OCI-LY7 (cell line): Measurements from ENCODE around the gene AKT2.

Source experiments
- EZH2phosphoT487 ChIP-seq: fragments of 200-600 bp; sonication (generic); IDR thresholded peaks from 2 replicates; pipeline ENCODE4 v1.6.1; 2018; ENCODE audit warnings: low read depth, borderline replicate concordance, mild to moderate bottlenecking, mixed run types, antibody characterized with exemption, low read length, moderate library complexity, mixed read lengths
- TF ChIP-seq, protein P1 (sequence below): fragments of 200-600 bp; sonication (generic); conservative IDR thresholded peaks from 2 replicates; pipeline ENCODE4 v1.5.1; 2014; ENCODE audit warnings: mild to moderate bottlenecking, antibody characterized with exemption, low read length, moderate library complexity, mixed read lengths

DNA sequence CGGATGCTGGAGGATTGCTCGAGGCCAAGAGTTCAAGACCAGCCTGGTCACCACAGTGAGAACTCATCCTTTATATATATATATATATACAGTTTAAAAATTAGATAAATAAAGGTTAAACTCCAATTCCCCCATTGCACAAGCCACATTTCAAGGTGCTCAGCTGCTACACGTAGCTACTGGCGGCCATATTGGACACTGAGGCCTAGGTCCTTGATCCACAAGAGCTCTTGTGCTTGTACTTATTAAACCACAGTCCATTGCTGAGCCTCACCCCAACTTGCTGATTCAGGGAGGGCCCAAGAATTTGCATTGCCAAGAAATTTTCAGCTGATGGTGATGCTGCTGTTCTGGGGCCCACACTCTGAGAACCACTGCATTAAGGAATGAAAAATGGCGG lies 76.5 kb downstream of the AKT2 start:
- TF ChIP-seq EZH2phosphoT487 = no peak
- TF ChIP-seq, protein P1, sequence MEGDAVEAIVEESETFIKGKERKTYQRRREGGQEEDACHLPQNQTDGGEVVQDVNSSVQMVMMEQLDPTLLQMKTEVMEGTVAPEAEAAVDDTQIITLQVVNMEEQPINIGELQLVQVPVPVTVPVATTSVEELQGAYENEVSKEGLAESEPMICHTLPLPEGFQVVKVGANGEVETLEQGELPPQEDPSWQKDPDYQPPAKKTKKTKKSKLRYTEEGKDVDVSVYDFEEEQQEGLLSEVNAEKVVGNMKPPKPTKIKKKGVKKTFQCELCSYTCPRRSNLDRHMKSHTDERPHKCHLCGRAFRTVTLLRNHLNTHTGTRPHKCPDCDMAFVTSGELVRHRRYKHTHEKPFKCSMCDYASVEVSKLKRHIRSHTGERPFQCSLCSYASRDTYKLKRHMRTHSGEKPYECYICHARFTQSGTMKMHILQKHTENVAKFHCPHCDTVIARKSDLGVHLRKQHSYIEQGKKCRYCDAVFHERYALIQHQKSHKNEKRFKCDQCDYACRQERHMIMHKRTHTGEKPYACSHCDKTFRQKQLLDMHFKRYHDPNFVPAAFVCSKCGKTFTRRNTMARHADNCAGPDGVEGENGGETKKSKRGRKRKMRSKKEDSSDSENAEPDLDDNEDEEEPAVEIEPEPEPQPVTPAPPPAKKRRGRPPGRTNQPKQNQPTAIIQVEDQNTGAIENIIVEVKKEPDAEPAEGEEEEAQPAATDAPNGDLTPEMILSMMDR = no peak
